ENCODE data around the gene TEX30.

DNA sequence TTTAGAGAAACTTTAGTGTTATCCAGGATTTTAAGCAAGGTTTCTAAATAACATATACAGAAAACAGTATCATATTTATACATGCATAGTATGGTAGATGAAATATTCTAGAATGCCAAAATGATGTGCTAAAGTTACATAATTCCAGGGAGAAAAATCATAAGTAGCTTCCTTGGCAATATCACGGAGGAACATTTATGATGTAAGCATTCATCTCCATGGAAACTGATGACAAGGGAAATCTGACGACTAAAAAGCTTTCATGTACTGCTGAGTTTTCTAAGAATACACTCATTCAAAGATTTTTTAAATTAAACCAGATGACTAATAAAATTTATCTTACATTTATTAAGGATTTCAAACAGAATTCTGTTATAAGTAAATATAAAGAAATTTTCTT is 4.7 kb downstream of the TEX30 start:
- TF ChIP-seq, protein P1, sequence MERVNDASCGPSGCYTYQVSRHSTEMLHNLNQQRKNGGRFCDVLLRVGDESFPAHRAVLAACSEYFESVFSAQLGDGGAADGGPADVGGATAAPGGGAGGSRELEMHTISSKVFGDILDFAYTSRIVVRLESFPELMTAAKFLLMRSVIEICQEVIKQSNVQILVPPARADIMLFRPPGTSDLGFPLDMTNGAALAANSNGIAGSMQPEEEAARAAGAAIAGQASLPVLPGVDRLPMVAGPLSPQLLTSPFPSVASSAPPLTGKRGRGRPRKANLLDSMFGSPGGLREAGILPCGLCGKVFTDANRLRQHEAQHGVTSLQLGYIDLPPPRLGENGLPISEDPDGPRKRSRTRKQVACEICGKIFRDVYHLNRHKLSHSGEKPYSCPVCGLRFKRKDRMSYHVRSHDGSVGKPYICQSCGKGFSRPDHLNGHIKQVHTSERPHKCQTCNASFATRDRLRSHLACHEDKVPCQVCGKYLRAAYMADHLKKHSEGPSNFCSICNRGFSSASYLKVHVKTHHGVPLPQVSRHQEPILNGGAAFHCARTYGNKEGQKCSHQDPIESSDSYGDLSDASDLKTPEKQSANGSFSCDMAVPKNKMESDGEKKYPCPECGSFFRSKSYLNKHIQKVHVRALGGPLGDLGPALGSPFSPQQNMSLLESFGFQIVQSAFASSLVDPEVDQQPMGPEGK (CRISPR knock-in tag; IDR thresholded peaks at IDR 0.05; ENCODE audit: borderline replicate concordance), result no peak
- TF ChIP-seq PPARA (CRISPR knock-in tag; IDR thresholded peaks at IDR 0.05; ENCODE audit: borderline replicate concordance), result no peak
- no peak for TF ChIP-seq ZNF565 (CRISPR knock-in tag; conservative IDR thresholded peaks at IDR 0.05; ENCODE audit: low read depth)
- TF ChIP-seq, protein P2, sequence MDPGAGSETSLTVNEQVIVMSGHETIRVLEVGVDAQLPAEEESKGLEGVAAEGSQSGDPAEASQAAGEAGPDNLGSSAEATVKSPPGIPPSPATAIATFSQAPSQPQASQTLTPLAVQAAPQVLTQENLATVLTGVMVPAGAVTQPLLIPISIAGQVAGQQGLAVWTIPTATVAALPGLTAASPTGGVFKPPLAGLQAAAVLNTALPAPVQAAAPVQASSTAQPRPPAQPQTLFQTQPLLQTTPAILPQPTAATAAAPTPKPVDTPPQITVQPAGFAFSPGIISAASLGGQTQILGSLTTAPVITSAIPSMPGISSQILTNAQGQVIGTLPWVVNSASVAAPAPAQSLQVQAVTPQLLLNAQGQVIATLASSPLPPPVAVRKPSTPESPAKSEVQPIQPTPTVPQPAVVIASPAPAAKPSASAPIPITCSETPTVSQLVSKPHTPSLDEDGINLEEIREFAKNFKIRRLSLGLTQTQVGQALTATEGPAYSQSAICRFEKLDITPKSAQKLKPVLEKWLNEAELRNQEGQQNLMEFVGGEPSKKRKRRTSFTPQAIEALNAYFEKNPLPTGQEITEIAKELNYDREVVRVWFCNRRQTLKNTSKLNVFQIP (CRISPR knock-in tag; IDR thresholded peaks at IDR 0.05; ENCODE audit: borderline replicate concordance, low read depth), result no peak
